Mesothelial cell of epicardium (in vitro differentiated cells): ENCODE results near the gene MEAK7. TPM values are rescaled to one million over a fixed set of nuclear protein-coding genes. Genes with fewer than 3 reads are reported as not detected.

Experiments
- DNase-seq, 2 experiments: peaks; one replicate each; pipeline ENCODE4 v3.0.0; 2021; ENCODE audit warnings: low spot score in 2 of 2; ENCODE audit not compliant: unreplicated experiment in 2 of 2
- H3K27ac Mint-ChIP-seq: 2 replicates; pipeline ENCODE4 v1.8.0; 2021; ENCODE audit warnings: mixed read lengths
- H3K27me3 Mint-ChIP-seq: 2 replicates; pipeline ENCODE4 v1.8.0; 2021; ENCODE audit warnings: low read depth, mixed read lengths
- H3K36me3 Mint-ChIP-seq: 2 replicates; pipeline ENCODE4 v1.8.0; 2021; ENCODE audit warnings: mixed read lengths
- H3K4me1 Mint-ChIP-seq: 2 replicates; pipeline ENCODE4 v1.8.0; 2021; ENCODE audit warnings: mixed read lengths
- H3K4me3 Mint-ChIP-seq: 2 replicates; pipeline ENCODE4 v1.8.0; 2021; ENCODE audit warnings: mild to moderate bottlenecking, moderate library complexity, mixed read lengths
- H3K9me3 Mint-ChIP-seq: 2 replicates; pipeline ENCODE4 v1.8.0; 2021; ENCODE audit warnings: mixed read lengths
- CTCF ChIP-seq: fragments of 200-600 bp; sonication (generic); IDR thresholded peaks from one replicate; pipeline ENCODE4 v1.5.0; 2021; ENCODE audit warnings: antibody characterized with exemption; ENCODE audit not compliant: unreplicated experiment
- total RNA-seq: library from RNA; stranded (reverse); gene quantifications from 3 replicates; pipeline ENCODE4 v1.2.1, GENCODE V29; 2021

MEAK7 gene
- total RNA-seq, 1 donor from 2014 or later, result 42.7 TPM

- Mint-ChIP-seq H3K27me3 (no peaks in the 10 kb centered on the region), H3K4me1 (peaks cover 42% of the 10 kb centered on the region), H3K27ac (no peak overlapping the region), H3K9me3 (no peaks in the 10 kb centered on the region), H3K4me3 (no peak overlapping the region), H3K36me3 (no peaks in the 10 kb centered on the region)
- TF ChIP-seq CTCF, result no peak
- no peak for DNase-seq
Measured at GRCh38 chr16:84543253-84543652, 38.8 kb upstream of the MEAK7 start.

- H3K27ac Mint-ChIP-seq, result peak overlapping the region; percentile 22
- H3K4me3 Mint-ChIP-seq, result no peak overlapping the region
- no peaks in the 10 kb centered on the region for H3K36me3 Mint-ChIP-seq
- no peak for TF ChIP-seq CTCF
- H3K9me3 Mint-ChIP-seq, result no peaks in the 10 kb centered on the region
- no peak for DNase-seq
- peaks cover 46% of the 10 kb centered on the region for H3K4me1 Mint-ChIP-seq
- H3K27me3 Mint-ChIP-seq, result no peaks in the 10 kb centered on the region
Measured at GRCh38 chr16:84541999-84542817, 37.7 kb upstream of the MEAK7 start.

DNA sequence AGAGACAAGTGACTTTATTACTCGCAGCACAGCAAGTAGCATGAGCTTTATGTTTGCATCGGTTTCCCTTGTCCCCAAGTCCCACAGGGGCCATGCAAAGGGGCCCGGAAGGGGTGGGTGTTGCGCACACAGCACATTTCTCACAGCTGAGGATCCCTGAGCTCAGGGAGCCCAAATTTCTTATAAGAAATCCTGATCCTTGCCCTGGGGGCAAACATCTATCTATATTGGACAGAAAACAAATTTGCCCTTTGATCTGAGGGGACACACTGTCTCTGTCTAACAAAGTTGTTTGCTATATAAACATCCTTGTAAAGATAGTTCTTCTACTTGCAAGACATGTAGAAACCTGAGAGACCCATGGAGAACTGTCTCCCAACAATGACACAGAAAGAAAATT is 35.7 kb upstream of the MEAK7 start:
- Mint-ChIP-seq H3K36me3 (no peaks in the 10 kb centered on the region), H3K4me3 (no peak overlapping the region), H3K9me3 (no peaks in the 10 kb centered on the region), H3K27ac (no peak overlapping the region), H3K27me3 (no peaks in the 10 kb centered on the region), H3K4me1 (peaks cover 54% of the 10 kb centered on the region)
- no peak for TF ChIP-seq CTCF
- no peak for DNase-seq

DNA sequence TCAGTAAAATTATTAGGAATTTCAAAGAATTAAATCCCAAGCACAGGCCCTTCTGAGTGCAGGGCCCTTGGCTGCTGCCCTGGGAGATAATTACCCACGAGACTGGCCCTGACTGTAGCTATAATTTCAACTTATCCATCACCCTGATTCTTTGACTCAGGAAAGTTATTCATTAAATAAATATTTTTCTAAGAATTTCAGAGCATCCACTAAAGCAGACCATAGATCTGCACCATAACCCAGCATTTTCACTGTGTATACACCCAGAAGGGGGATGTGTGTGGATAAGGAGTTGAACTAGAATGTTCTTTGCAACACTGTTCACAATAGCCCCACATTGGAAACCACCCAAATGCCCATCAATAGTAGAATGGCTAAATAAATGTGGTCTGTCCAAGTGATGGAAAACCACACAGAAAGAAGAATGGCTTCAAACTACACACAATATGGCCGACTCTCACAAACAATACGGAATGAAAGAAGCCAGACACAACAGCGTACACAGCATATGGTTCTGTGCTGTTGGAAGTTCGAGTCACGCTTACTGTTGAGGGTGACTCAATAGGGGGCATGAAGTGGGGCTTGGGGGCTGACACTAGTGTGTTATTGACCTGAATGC is 33.9 kb upstream of the MEAK7 start:
- H3K27me3 Mint-ChIP-seq, result no peaks in the 10 kb centered on the region
- H3K4me3 Mint-ChIP-seq, result no peak overlapping the region
- no peaks in the 10 kb centered on the region for H3K36me3 Mint-ChIP-seq
- no peak for DNase-seq
- TF ChIP-seq CTCF, result no peak
- H3K9me3 Mint-ChIP-seq, result no peaks in the 10 kb centered on the region
- peaks cover 42% of the 10 kb centered on the region for H3K4me1 Mint-ChIP-seq
- H3K27ac Mint-ChIP-seq, result peak overlapping the region; percentile 86

DNA sequence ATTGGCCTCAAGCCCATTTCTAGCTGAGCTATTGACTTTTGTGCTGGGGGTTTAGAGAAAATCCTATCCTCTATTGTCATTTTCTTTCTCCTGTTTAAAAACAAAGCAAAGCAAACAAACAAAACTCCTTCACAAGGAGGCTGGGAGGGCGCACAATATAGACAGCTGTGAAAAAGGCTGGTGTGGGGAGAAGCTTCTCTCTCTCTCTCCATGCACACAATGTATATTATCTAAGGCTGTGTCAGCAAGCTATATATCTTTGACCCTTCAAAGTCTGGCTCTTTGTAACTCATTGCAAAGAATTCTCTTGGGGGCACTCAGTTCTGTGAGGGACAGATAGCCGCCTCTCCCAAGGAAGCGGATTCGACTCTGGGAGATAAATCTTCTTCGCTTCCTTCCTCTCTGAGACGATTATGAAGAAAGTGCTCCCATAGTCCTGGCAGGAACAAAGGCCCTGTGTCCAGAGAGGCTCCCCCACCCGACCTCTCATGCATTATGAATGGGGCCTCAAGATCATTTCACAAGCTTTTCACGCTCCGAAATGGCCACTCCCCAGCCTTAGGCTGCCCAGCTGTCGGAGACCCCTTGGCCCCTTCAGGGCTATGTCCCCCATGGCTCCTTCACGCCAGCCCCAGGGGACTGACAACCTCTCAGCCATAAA is 33.2 kb upstream of the MEAK7 start:
- TF ChIP-seq CTCF, result no peak
- H3K27me3 Mint-ChIP-seq, result no peaks in the 10 kb centered on the region
- H3K36me3 Mint-ChIP-seq, result no peaks in the 10 kb centered on the region
- no peak for DNase-seq
- peak overlapping the region; percentile 86 for H3K27ac Mint-ChIP-seq
- peaks cover 45% of the 10 kb centered on the region for H3K4me1 Mint-ChIP-seq
- H3K4me3 Mint-ChIP-seq, result no peak overlapping the region
- no peaks in the 10 kb centered on the region for H3K9me3 Mint-ChIP-seq
